Epithelial cell of proximal tubule (primary cell): Measurements from ENCODE around the gene PDZD8. TPM values are rescaled to one million over a fixed set of nuclear protein-coding genes. Genes with fewer than 3 reads are reported as not detected.

Experiments
- DNase-seq: peaks from one replicate; pipeline ENCODE4 v3.0.0-alpha.2; 2011; ENCODE audit warnings: low read depth
- H3K4me3 ChIP-seq: 2 replicates; pipeline ENCODE4 v1.5.1; 2011; ENCODE audit warnings: low read depth, mild to moderate bottlenecking, low read length
- CTCF ChIP-seq: conservative IDR thresholded peaks from 2 replicates; pipeline ENCODE4 v1.5.1; 2012; ENCODE audit warnings: low read depth, mild to moderate bottlenecking, low read length
- total RNA-seq: library from RNA; depleted of rRNA; stranded (reverse); fragments of >200 nt; gene quantifications from 2 replicates; pipeline ENCODE4 v1.2.3, GENCODE V29; 2015

The PDZD8 gene
- total RNA-seq, 1 donor from 2014 or later: 23.6 TPM

DNA sequence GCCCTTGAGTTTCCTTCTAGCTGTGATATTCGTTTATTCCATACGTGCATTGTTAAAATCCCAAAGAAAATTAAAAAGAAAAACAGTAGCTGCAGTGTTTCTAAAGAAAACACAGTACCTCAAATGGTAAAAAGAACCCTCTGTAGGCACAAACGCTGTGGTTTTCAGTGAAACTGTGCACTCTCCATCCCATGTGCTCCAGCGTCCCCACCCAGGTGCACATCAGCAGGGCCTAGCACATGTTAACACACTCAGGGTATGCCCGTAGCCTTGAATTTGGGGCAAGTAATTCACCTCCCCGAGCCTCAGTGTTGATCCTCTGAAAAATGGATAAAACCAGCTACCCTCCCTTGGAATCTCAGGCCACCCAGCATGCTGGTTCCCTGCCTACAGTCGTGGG, 124.8 kb downstream of the PDZD8 start:
- TF ChIP-seq CTCF: no peak
- no peak overlapping the region for H3K4me3 ChIP-seq
- no peak for DNase-seq

- TF ChIP-seq CTCF: no peak
- peak; percentile 9 for DNase-seq
- no peak overlapping the region for H3K4me3 ChIP-seq
Measured at GRCh38 chr10:117249493-117250093, 125.6 kb downstream of the PDZD8 start.

- no peak for TF ChIP-seq CTCF
- no peak for DNase-seq
- no peak overlapping the region for H3K4me3 ChIP-seq
Measured at GRCh38 chr10:117248750-117249465, 126.3 kb downstream of the PDZD8 start.

DNA sequence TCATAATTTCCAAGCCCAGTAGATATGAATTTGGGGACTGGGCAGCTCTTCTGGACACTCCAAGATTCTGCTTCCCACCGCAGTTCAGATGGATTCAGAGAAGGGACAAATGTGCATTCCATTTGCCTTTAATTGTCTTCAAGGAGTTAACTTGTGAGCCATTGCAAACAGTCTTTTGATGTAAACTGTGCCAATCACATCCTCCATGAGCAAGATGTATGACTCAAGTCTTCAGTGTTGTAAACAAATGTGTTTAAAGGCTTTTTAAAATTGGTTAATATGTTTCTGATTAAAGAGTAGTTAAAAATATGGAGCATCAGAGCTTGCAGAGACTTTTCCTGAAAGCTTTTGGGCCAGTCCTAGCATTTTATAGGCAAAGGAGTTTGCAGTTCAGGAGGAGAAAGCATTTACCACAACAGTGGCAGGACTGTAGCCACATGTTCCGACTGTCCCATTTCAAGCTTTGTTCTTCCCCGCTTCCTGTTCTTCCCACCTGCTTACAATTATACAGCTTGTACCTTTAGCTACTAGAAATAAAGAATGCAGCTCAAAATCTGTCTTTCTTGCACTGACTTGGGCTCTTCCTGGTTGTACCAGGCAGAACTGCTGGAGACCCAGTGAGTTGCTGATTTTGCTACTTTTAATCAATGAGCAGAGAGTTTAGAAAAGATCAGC, 128.1 kb downstream of the PDZD8 start:
- H3K4me3 ChIP-seq: no peak overlapping the region
- no peak for TF ChIP-seq CTCF
- DNase-seq: no peak

DNA sequence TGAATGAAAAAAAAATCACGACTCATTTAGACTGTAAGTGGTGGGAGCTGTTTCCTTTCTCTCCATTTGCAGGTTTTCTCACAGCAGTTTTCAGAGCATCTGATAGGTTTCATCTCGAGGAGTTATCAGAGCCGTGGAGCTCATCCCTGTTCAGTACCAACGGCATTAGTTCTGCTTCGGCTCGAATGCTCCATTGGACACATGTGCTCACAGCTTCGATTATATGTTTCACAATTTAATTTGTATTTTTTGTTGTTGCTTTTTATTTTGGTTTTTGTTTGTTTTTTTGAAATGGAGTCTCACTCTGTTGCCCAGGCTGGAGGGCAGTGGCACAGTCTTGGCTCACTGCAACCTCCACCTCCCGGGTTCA, 132.8 kb downstream of the PDZD8 start:
- DNase-seq: no peak
- TF ChIP-seq CTCF: no peak
- no peak overlapping the region for H3K4me3 ChIP-seq

- no peak for TF ChIP-seq CTCF
- H3K4me3 ChIP-seq: peak overlapping the region; percentile 33
- no peak for DNase-seq
Measured at GRCh38 chr10:117241541-117242462, 133.4 kb downstream of the PDZD8 start.
